Ishikawa (cell line): ENCODE measurements around the gene FBXW8.

ENCODE experiments used
- CEBPB ChIP-seq: IDR thresholded peaks from 2 replicates; pipeline ENCODE4 v1.6.1; 2012
- CREB1 ChIP-seq: IDR thresholded peaks from 2 replicates; pipeline ENCODE4 v1.6.1; 2012; ENCODE audit warnings: low read depth
- EGR1 ChIP-seq: IDR thresholded peaks from 2 replicates; pipeline ENCODE4 v1.6.1; 2012
- EP300 ChIP-seq: IDR thresholded peaks from 2 replicates; pipeline ENCODE4 v1.6.1; 2012; ENCODE audit warnings: borderline replicate concordance
- FOXM1 ChIP-seq: IDR thresholded peaks from 2 replicates; pipeline ENCODE4 v1.6.1; 2012; ENCODE audit warnings: low read depth, borderline replicate concordance
- NFIC ChIP-seq: IDR thresholded peaks from 2 replicates; pipeline ENCODE4 v1.6.1; 2012
- RAD21 ChIP-seq: IDR thresholded peaks from 2 replicates; pipeline ENCODE4 v1.6.1; 2012; ENCODE audit warnings: low read depth
- TAF1 ChIP-seq: IDR thresholded peaks from 2 replicates; pipeline ENCODE4 v1.6.1; 2012; ENCODE audit warnings: low read depth, mild to moderate bottlenecking
- TCF12 ChIP-seq: IDR thresholded peaks from 2 replicates; pipeline ENCODE4 v1.6.1; 2012; ENCODE audit warnings: low read depth
- TEAD4 ChIP-seq: IDR thresholded peaks from 2 replicates; pipeline ENCODE4 v1.6.1; 2012
- USF1 ChIP-seq: IDR thresholded peaks from 2 replicates; pipeline ENCODE4 v1.6.1; 2012
- YY1 ChIP-seq: IDR thresholded peaks from 2 replicates; pipeline ENCODE4 v1.6.1; 2012; ENCODE audit warnings: low read depth
- ZBTB7A ChIP-seq: IDR thresholded peaks from 2 replicates; pipeline ENCODE4 v1.6.1; 2012; ENCODE audit warnings: low read depth
- TF ChIP-seq, protein P1 (sequence below): IDR thresholded peaks from 2 replicates; pipeline ENCODE4 v1.6.1; 2012; ENCODE audit warnings: low read depth, mild to moderate bottlenecking
- TF ChIP-seq, protein P2 (sequence below): IDR thresholded peaks from 2 replicates; pipeline ENCODE4 v1.6.1; 2012

FBXW8 gene

DNA sequence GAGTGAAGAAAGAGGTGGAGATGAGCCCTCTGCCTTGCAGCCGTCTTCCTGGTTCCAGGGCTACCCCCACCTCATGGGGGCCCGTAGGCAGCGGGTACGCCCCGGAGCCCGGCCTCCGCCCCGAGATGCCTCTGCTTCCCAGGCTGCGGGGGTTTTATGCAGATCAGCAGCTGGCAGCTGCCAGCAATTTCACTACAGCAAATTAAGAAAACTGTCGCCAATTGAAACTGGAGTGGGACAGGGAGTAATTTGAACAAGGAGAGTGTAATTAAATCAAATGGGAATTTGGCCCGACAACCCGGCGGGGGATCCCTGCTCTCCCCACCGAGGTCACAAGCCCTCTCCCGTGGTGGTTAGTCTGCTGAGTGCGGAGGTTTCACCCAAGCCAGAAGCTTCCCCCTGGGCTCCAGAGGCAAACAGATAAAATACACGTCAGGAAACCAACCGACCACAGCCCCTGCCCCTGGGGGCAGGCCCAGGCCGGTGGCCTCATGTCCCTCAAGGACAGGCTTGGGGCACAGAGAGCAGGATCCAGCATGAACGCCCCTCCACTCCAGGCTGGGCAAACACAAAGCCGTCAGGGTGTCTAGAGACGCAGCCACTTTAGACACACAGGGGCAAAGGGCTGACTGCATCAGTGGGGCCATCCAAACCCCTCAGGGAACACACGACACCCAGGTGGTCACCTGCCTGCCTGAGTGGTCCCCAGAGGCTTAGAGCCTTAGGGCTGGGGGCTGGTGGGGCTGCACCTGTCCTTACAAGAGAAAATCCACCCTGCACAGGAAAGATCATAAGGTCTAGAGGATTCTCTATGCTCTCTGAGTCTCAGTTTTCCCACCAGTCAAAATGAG lies 134.6 kb downstream of the FBXW8 start:
- TF ChIP-seq, protein P1, sequence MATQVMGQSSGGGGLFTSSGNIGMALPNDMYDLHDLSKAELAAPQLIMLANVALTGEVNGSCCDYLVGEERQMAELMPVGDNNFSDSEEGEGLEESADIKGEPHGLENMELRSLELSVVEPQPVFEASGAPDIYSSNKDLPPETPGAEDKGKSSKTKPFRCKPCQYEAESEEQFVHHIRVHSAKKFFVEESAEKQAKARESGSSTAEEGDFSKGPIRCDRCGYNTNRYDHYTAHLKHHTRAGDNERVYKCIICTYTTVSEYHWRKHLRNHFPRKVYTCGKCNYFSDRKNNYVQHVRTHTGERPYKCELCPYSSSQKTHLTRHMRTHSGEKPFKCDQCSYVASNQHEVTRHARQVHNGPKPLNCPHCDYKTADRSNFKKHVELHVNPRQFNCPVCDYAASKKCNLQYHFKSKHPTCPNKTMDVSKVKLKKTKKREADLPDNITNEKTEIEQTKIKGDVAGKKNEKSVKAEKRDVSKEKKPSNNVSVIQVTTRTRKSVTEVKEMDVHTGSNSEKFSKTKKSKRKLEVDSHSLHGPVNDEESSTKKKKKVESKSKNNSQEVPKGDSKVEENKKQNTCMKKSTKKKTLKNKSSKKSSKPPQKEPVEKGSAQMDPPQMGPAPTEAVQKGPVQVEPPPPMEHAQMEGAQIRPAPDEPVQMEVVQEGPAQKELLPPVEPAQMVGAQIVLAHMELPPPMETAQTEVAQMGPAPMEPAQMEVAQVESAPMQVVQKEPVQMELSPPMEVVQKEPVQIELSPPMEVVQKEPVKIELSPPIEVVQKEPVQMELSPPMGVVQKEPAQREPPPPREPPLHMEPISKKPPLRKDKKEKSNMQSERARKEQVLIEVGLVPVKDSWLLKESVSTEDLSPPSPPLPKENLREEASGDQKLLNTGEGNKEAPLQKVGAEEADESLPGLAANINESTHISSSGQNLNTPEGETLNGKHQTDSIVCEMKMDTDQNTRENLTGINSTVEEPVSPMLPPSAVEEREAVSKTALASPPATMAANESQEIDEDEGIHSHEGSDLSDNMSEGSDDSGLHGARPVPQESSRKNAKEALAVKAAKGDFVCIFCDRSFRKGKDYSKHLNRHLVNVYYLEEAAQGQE = no peak
- TF ChIP-seq EGR1 (no peak), YY1 (no peak), NFIC (no peak), RAD21 (no peak), USF1 (no peak), FOXM1 (no peak), ZBTB7A (no peak), EP300 (no peak), TAF1 (no peak), TCF12 (no peak), CEBPB (no peak), CREB1 (no peak), TEAD4 (no peak)
- TF ChIP-seq, protein P2, sequence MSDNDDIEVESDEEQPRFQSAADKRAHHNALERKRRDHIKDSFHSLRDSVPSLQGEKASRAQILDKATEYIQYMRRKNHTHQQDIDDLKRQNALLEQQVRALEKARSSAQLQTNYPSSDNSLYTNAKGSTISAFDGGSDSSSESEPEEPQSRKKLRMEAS = no peak

GRCh38 chr12:117046011-117046369 lies 135.2 kb downstream of the FBXW8 start:
- no peak for TF ChIP-seq EGR1
- TF ChIP-seq, protein P2 = no peak
- no peak for TF ChIP-seq CREB1
- TF ChIP-seq TEAD4 = no peak
- TF ChIP-seq YY1 = no peak
- TF ChIP-seq, protein P1 = no peak
- no peak for TF ChIP-seq USF1
- TF ChIP-seq ZBTB7A = no peak
- no peak for TF ChIP-seq RAD21
- TF ChIP-seq TCF12 = no peak
- no peak for TF ChIP-seq TAF1
- TF ChIP-seq NFIC = no peak
- no peak for TF ChIP-seq FOXM1
- TF ChIP-seq CEBPB = no peak
- no peak for TF ChIP-seq EP300

- TF ChIP-seq ZBTB7A (no peak), CEBPB (no peak), TCF12 (no peak), CREB1 (no peak), NFIC (no peak), TEAD4 (no peak), TAF1 (no peak), RAD21 (no peak), FOXM1 (no peak), YY1 (no peak), USF1 (no peak), EP300 (no peak)
- TF ChIP-seq, protein P2 = no peak
- TF ChIP-seq, protein P1 = no peak
These were observed 135.7 kb downstream of the FBXW8 start for GRCh38 chr12:117046425-117046824.
